IPS-20b (cell line): ENCODE data around the gene ABO.
"Not testable (repeated sequence)": the region's sequence is repeated elsewhere in the genome, so short reads cannot be mapped to it uniquely, and the experiment has no call there.

Source experiments
- H3K27ac ChIP-seq: one replicate; pipeline ENCODE4 v1.5.1; 2013; ENCODE audit warnings: low read length
- H3K27me3 ChIP-seq: 2 replicates; pipeline ENCODE4 v1.6.1; 2013; ENCODE audit warnings: mild to moderate bottlenecking, low read length, inconsistent platforms; ENCODE audit not compliant: insufficient read depth
- H3K36me3 ChIP-seq: 2 replicates; pipeline ENCODE4 v1.6.1; 2013; ENCODE audit warnings: low read depth, mild to moderate bottlenecking, inconsistent platforms, low read length, moderate library complexity; ENCODE audit not compliant: insufficient read depth
- H3K4me1 ChIP-seq: 2 replicates; pipeline ENCODE4 v1.6.1; 2013; ENCODE audit warnings: mild to moderate bottlenecking, control low read depth, inconsistent platforms, low read length, moderate library complexity; ENCODE audit not compliant: insufficient read depth
- H3K4me3 ChIP-seq: 2 replicates; pipeline ENCODE4 v1.5.1; 2013; ENCODE audit warnings: mild to moderate bottlenecking, low read length, inconsistent platforms
- H3K9ac ChIP-seq: 2 replicates; pipeline ENCODE4 v1.6.1; 2013; ENCODE audit warnings: low read depth, mild to moderate bottlenecking, inconsistent platforms, low read length, moderate library complexity
- H3K9me3 ChIP-seq: 2 replicates; pipeline ENCODE4 v1.6.1; 2013; ENCODE audit warnings: mild to moderate bottlenecking, low read depth, low read length, inconsistent platforms; ENCODE audit not compliant: insufficient read depth

ABO gene

GRCh38 chr9:133275105-133276000 lies at the start of gene ABO:
ABO (minus strand) TSS chr9:133275201.
- Histone ChIP-seq H3K4me1 (no peaks in the 10 kb centered on the region), H3K27me3 (peaks cover 88% of the 10 kb centered on the region), H3K27ac (no peak within 1 kb of the TSS), H3K9me3 (peaks cover 2% of the 10 kb centered on the region), H3K4me3 (peak within 1 kb of the TSS; percentile 46; the same call in 1 of the 2 replicates), H3K36me3 (no peaks in the 10 kb centered on the region), H3K9ac (no peak within 1 kb of the TSS)

GRCh38 chr9:133323991-133324703 lies 49.1 kb upstream of the ABO start:
- no peaks in the 10 kb centered on the region for H3K27me3 ChIP-seq

GRCh38 chr9:133323211-133323610 lies 48.2 kb upstream of the ABO start:
- no peak overlapping the region for H3K4me3 ChIP-seq
- no peaks in the 10 kb centered on the region for H3K36me3 ChIP-seq
- no peak overlapping the region for H3K9ac ChIP-seq
- H3K9me3 ChIP-seq = peaks cover 14% of the 10 kb centered on the region
- H3K27me3 ChIP-seq = no peaks in the 10 kb centered on the region
- no peak overlapping the region for H3K27ac ChIP-seq
- H3K4me1 ChIP-seq = no peaks in the 10 kb centered on the region

More at GRCh38 chr9:133323991-133324703, 49.1 kb upstream of the ABO start:
- H3K4me3 ChIP-seq = no peak overlapping the region
- H3K27ac ChIP-seq = no peak overlapping the region
- no peaks in the 10 kb centered on the region for H3K4me1 ChIP-seq
- H3K9ac ChIP-seq = no peak overlapping the region
- peaks cover 14% of the 10 kb centered on the region for H3K9me3 ChIP-seq
- no peaks in the 10 kb centered on the region for H3K36me3 ChIP-seq

GRCh38 chr9:133322701-133323100 lies 47.7 kb upstream of the ABO start:
- Histone ChIP-seq H3K9me3 (peaks cover 14% of the 10 kb centered on the region), H3K9ac (no peak overlapping the region), H3K36me3 (no peaks in the 10 kb centered on the region), H3K4me1 (no peaks in the 10 kb centered on the region), H3K27me3 (no peaks in the 10 kb centered on the region), H3K4me3 (no peak overlapping the region), H3K27ac (no peak overlapping the region)

GRCh38 chr9:133321411-133321935 lies 46.5 kb upstream of the ABO start:
- Histone ChIP-seq H3K9me3 (peaks cover 14% of the 10 kb centered on the region), H3K9ac (no peak overlapping the region), H3K4me3 (no peak overlapping the region), H3K27me3 (no peaks in the 10 kb centered on the region), H3K27ac (no peak overlapping the region), H3K36me3 (no peaks in the 10 kb centered on the region), H3K4me1 (no peaks in the 10 kb centered on the region)

- no peaks in the 10 kb centered on the region for H3K27me3 ChIP-seq
- no peak overlapping the region for H3K27ac ChIP-seq
These were observed 45.5 kb upstream of the ABO start for GRCh38 chr9:133320421-133320881.

GRCh38 chr9:133317551-133317950 lies 42.5 kb upstream of the ABO start:
- H3K4me3 ChIP-seq, H3K9ac ChIP-seq, H3K36me3 ChIP-seq: not testable (repeated sequence)

More at GRCh38 chr9:133320421-133320881, 45.5 kb upstream of the ABO start:
- Histone ChIP-seq H3K36me3 (no peaks in the 10 kb centered on the region), H3K9me3 (peaks cover 14% of the 10 kb centered on the region), H3K9ac (no peak overlapping the region), H3K4me3 (no peak overlapping the region), H3K4me1 (no peaks in the 10 kb centered on the region)

GRCh38 chr9:133315997-133316396 lies 41.0 kb upstream of the ABO start:
- no peak overlapping the region for H3K4me3 ChIP-seq
- H3K4me1 ChIP-seq = no peaks in the 10 kb centered on the region
- no peaks in the 10 kb centered on the region for H3K27me3 ChIP-seq
- no peaks in the 10 kb centered on the region for H3K9me3 ChIP-seq
- no peak overlapping the region for H3K27ac ChIP-seq
- H3K9ac ChIP-seq = no peak overlapping the region
- no peaks in the 10 kb centered on the region for H3K36me3 ChIP-seq

More at GRCh38 chr9:133317551-133317950, 42.5 kb upstream of the ABO start:
- H3K4me1 ChIP-seq, H3K27ac ChIP-seq, H3K9me3 ChIP-seq, H3K27me3 ChIP-seq: not testable (repeated sequence)

- H3K9me3 ChIP-seq = no peaks in the 10 kb centered on the region
- no peaks in the 10 kb centered on the region for H3K4me1 ChIP-seq
- H3K9ac ChIP-seq = no peak overlapping the region
- peaks cover 4% of the 10 kb centered on the region; the same call in 1 of the 2 replicates for H3K27me3 ChIP-seq
- no peaks in the 10 kb centered on the region for H3K36me3 ChIP-seq
- no peak overlapping the region for H3K27ac ChIP-seq
- no peak overlapping the region for H3K4me3 ChIP-seq
These were observed 34.6 kb upstream of the ABO start for GRCh38 chr9:133309608-133310007.

- Histone ChIP-seq H3K36me3 (no peaks in the 10 kb centered on the region), H3K27ac (no peak overlapping the region), H3K9ac (no peak overlapping the region), H3K4me1 (no peaks in the 10 kb centered on the region), H3K4me3 (no peak overlapping the region), H3K27me3 (peaks cover 4% of the 10 kb centered on the region; the same call in 1 of the 2 replicates), H3K9me3 (no peaks in the 10 kb centered on the region)
These were observed 32.3 kb upstream of the ABO start for GRCh38 chr9:133307301-133307700.

GRCh38 chr9:133306242-133307204 lies 31.5 kb upstream of the ABO start:
- no peaks in the 10 kb centered on the region for H3K4me1 ChIP-seq
- H3K27ac ChIP-seq = no peak overlapping the region
- no peak overlapping the region for H3K4me3 ChIP-seq
- H3K27me3 ChIP-seq = peaks cover 4% of the 10 kb centered on the region; the same call in 1 of the 2 replicates
- no peaks in the 10 kb centered on the region for H3K9me3 ChIP-seq
- H3K36me3 ChIP-seq = no peaks in the 10 kb centered on the region
- H3K9ac ChIP-seq = no peak overlapping the region
